Astrocyte of the cerebellum (primary cell): ENCODE data around the gene B3GALT6.

Experiments used
- DNase-seq: peaks from one replicate; pipeline ENCODE4 v3.0.0-alpha.2; 2011; ENCODE audit warnings: low read depth
- H3K4me3 ChIP-seq: 2 replicates; pipeline ENCODE4 v1.5.1; 2011; ENCODE audit warnings: mild to moderate bottlenecking, low read depth, low read length, moderate library complexity
- in situ Hi-C: cut with HindIII; loops from 2 replicates; pipeline ENCODE4 v1.10.0; 2017; ENCODE audit warnings: low sequenced_read_pairs
- TF ChIP-seq, protein P1 (sequence below): IDR thresholded peaks from 2 replicates; pipeline ENCODE4 v1.5.1; 2012; ENCODE audit warnings: low read length, low read depth, moderate library complexity, mild to moderate bottlenecking; ENCODE audit errors: missing control alignments

B3GALT6 gene

DNA sequence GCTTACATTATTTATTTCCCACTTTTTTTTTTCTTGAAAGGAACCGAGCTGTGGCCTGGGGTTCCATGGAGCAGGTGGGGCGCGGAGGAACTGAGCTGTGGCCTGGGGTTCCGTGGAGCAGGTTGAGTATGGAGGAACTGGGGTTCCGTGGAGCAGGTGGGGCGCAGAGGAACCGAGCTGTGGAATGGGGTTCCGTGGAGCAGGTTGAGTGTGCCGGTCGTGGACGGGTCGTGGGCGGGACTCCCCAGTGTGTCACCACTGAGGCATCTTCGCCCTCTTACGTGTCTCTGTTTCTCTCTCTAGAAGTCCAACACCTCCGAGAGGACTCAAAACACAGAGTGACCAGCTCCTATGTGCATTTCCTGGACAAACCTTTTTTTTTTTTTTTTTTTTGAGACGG lies 47.0 kb downstream of the B3GALT6 start:
- H3K4me3 ChIP-seq: no peak overlapping the region
- in situ Hi-C loops: loop anchor here (25.0 kb wide), 1 partner anchor 142 kb away; no protein-coding TSS in a partner anchor
- TF ChIP-seq, protein P1, sequence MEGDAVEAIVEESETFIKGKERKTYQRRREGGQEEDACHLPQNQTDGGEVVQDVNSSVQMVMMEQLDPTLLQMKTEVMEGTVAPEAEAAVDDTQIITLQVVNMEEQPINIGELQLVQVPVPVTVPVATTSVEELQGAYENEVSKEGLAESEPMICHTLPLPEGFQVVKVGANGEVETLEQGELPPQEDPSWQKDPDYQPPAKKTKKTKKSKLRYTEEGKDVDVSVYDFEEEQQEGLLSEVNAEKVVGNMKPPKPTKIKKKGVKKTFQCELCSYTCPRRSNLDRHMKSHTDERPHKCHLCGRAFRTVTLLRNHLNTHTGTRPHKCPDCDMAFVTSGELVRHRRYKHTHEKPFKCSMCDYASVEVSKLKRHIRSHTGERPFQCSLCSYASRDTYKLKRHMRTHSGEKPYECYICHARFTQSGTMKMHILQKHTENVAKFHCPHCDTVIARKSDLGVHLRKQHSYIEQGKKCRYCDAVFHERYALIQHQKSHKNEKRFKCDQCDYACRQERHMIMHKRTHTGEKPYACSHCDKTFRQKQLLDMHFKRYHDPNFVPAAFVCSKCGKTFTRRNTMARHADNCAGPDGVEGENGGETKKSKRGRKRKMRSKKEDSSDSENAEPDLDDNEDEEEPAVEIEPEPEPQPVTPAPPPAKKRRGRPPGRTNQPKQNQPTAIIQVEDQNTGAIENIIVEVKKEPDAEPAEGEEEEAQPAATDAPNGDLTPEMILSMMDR: no peak
- DNase-seq: no peak

DNA sequence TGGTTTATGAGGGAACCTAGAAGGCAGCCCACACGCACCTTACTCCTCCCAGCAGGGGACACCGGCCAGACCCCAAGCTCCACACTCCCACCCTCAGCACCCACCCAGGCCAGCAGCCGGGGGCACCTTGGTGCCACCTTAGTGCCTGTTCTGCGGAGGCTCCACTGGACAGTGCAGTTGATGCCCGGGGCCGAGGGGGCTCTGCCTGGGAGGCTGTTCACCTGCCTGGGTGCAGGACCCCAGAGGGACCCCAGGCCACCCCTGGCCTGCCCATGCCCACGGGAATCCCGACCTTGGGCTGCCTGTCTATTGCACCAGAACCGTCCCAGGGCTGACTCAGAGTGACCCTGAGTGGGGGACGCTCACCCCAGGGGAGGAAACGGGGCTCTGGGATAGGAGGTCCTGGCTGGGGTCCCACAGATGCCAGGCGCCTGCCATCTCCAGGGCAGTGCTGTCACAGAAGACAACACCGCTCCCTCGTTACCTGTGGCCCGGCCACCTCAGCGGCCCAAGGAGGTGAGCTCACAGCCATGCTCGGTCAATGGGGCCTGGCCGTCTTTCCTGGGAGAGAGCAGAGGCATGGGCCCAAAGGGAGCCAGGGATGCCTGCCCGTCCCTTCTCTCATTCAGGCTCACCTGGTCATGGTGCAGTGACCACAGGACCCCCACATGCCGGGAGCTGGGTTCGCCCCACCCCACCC lies 48.9 kb downstream of the B3GALT6 start:
- DNase-seq: no peak
- TF ChIP-seq, protein P1: no peak
- H3K4me3 ChIP-seq: no peak overlapping the region
- in situ Hi-C loops: loop anchor here (25.0 kb wide), 1 partner anchor 144 kb away; no protein-coding TSS in a partner anchor

DNA sequence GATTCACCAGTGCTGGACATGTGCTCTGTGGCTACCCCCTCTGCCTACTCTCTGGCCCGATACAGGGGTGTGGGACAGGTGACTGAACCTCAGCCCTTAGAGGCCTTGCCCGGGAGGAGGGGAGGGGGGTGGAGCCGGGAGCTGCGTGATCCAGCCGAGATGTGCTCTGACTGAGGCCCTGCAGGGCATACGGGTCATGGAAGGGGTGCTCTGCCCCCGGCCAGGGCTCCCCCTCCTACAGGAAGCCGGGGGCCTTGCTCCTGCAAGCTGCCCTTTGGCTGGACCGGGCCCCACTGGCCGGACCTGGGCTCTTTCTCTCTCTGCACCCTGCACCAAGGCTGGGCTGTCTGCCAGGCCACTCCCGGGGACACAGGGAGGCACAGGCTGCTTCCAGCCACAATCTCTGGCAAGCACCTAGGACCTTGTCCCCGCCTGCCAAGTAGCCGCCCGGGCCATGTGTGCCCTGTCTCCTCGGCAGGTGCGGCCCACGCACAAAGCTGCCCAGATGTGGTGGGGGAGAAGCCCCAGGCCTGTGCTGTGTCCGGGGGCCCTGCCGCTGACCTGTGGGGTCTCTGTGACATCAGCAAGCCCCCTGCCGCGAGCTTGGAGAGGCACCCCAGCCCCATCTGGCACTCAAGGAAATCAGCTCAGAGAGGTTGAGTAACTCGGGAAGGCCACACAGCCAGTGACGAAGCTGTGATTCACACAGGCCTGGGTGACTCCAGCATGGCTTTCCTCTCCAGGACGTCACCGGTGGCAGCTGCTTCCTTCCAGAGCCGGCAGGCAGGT lies 49.7 kb downstream of the B3GALT6 start:
- in situ Hi-C loops: loop anchor here (25.0 kb wide), 1 partner anchor 144 kb away; no protein-coding TSS in a partner anchor
- H3K4me3 ChIP-seq: no peak overlapping the region
- TF ChIP-seq, protein P1: no peak
- DNase-seq: no peak

DNA sequence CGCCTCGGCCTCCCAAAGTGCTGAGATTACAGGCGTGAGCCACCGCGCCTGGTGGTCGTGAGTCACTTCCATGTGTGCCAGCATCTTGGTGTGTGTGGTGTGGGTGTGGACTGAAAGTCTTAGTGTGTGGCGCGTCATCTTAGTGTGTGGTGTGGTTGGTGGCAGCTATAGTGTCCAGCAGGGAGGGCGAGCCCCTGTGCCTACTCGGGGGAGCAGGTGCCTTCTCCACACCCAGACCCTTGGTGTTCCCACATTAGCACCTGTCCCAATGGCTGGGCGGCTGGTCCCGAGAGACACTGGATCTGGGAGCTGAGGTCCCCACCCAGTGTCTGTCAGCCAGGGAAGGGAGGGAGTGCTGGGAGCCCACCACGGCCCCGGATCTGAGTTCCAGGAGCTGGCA lies 51.0 kb downstream of the B3GALT6 start:
- TF ChIP-seq, protein P1: no peak
- DNase-seq: no peak
- H3K4me3 ChIP-seq: no peak overlapping the region
- in situ Hi-C loops: loop anchor here (25.0 kb wide), 1 partner anchor 146 kb away; no protein-coding TSS in a partner anchor

DNA sequence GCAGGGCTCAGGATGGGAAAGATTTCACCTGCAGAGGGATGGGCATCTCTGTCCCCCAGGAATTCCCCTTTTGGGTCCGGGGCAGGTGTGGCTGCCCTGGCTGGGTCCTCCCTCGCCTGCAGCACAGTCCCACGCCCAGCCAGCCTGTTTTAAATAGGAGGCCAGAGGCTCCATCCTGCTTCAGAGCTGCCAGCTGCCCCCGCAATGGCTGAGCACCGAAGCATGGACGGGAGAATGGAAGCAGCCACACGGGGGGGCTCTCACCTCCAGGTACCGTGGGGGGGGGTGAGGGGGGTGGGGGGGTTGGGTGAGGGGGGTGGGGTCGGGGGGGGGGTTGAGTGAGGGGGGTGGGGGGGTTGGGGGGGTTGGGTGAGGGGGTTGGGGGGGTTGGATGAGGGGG lies 51.8 kb downstream of the B3GALT6 start:
- DNase-seq: no peak
- no peak overlapping the region for H3K4me3 ChIP-seq
- TF ChIP-seq, protein P1: no peak
- in situ Hi-C loops: loop anchor here (25.0 kb wide), 1 partner anchor 147 kb away; no protein-coding TSS in a partner anchor
